ENCODE data around the gene LRIT2. TPM values are rescaled to one million over a fixed set of nuclear protein-coding genes. Genes with fewer than 3 reads are reported as not detected.
"Not testable (repeated sequence)": the region's sequence is repeated elsewhere in the genome, so short reads cannot be mapped to it uniquely, and the experiment has no call there.

Gene LRIT2
- total RNA-seq, 2 experiments from 2014 or later, result not detected

- ATAC-seq, result no peak
- DNase-seq, result no peak
- Mint-ChIP-seq H3K36me3 (ENCODE audit: low read depth) (no peaks in the 10 kb centered on the region), H3K27ac (peak overlapping the region; percentile 80), H3K27me3 (no peaks in the 10 kb centered on the region), H3K4me3 (no peak overlapping the region), H3K4me1 (ENCODE audit: low read depth) (peaks cover 5% of the 10 kb centered on the region), H3K9me3 (no peaks in the 10 kb centered on the region)
- ChIA-PET POLR2A (interaction anchor here (1.0 to 2.0 kb wide), 2 partner anchors 34 to 37 kb away, joined by 3 to 8 read pairs; partner anchors contain the start of gene GHITM), CTCF (interaction anchor here (1.1 to 1.7 kb wide), 4 partner anchors 12 to 38 kb away, joined by 3 to 7 read pairs (median 4); no protein-coding TSS in a partner anchor)
- no peak for TF ChIP-seq CTCF (IDR thresholded peaks at IDR 0.05)
- intact Hi-C loops (cut with micrococcal nuclease), result no loop called here
Observed at GRCh38 chr10:84176351-84176750, 49.0 kb downstream of the LRIT2 start.

- Mint-ChIP-seq H3K4me3 (no peak overlapping the region), H3K27ac (no peak overlapping the region), H3K36me3 (ENCODE audit: low read depth) (no peaks in the 10 kb centered on the region), H3K9me3 (no peaks in the 10 kb centered on the region), H3K27me3 (no peaks in the 10 kb centered on the region), H3K4me1 (ENCODE audit: low read depth) (peaks cover 5% of the 10 kb centered on the region)
- ATAC-seq (no peak), DNase-seq (no peak)
- CTCF ChIA-PET, result interaction anchor here (1.2 kb wide), 1 partner anchor 39 kb away, joined by 3 read pairs; no protein-coding TSS in a partner anchor
- TF ChIP-seq CTCF (IDR thresholded peaks at IDR 0.05), result no peak
- intact Hi-C loops (cut with micrococcal nuclease), result no loop called here
- POLR2A ChIA-PET, result no interaction called here
Observed at GRCh38 chr10:84175436-84175835, 49.9 kb downstream of the LRIT2 start.

- Mint-ChIP-seq H3K36me3 (ENCODE audit: low read depth) (no peaks in the 10 kb centered on the region), H3K4me3 (no peak within 1 kb of the TSS), H3K27me3 (no peaks in the 10 kb centered on the region), H3K27ac (no peak within 1 kb of the TSS), H3K4me1 (ENCODE audit: low read depth) (peaks cover 5% of the 10 kb centered on the region), H3K9me3 (no peaks in the 10 kb centered on the region)
- TF ChIP-seq CTCF (IDR thresholded peaks at IDR 0.05), result no peak
- no peak for DNase-seq
- ChIA-PET CTCF (interaction anchor here (0.7 to 1.2 kb wide), 2 partner anchors 9 to 26 kb away, joined by 3 read pairs; no protein-coding TSS in a partner anchor), POLR2A (interaction anchor here (0.6 kb wide), 1 partner anchor 19 kb away, joined by 4 read pairs; no protein-coding TSS in a partner anchor)
- ATAC-seq, result no peak
- intact Hi-C loops (cut with micrococcal nuclease), result no loop called here
Observed at GRCh38 chr10:84173501-84173929, 51.8 kb downstream of the LRIT2 start, which contains the start of gene GPR15LG. GPR15LG (plus strand) TSS chr10:84173801; CDS start chr10:84173852, 51 bp downstream.

- intact Hi-C loops (cut with micrococcal nuclease), result no loop called here
- no peaks in the 10 kb centered on the region for H3K27me3 Mint-ChIP-seq
- ATAC-seq, result no peak
- POLR2A ChIA-PET, result interaction anchor here (0.6 kb wide), 1 partner anchor 19 kb away, joined by 4 read pairs; no protein-coding TSS in a partner anchor
- no peak for TF ChIP-seq CTCF (IDR thresholded peaks at IDR 0.05)
- CTCF ChIA-PET, result interaction anchor here (0.7 kb wide), 1 partner anchor 25 kb away, joined by 3 read pairs; no protein-coding TSS in a partner anchor
- no peak for DNase-seq
- H3K27ac Mint-ChIP-seq, result no peak overlapping the region
- no peak overlapping the region for H3K4me3 Mint-ChIP-seq
- H3K36me3 Mint-ChIP-seq (ENCODE audit: low read depth), result no peaks in the 10 kb centered on the region
- H3K9me3 Mint-ChIP-seq, result no peaks in the 10 kb centered on the region
- H3K4me1 Mint-ChIP-seq (ENCODE audit: low read depth), result peaks cover 5% of the 10 kb centered on the region
Observed at GRCh38 chr10:84172467-84173356, 52.6 kb downstream of the LRIT2 start.

- POLR2A ChIA-PET; intact Hi-C loops (cut with micrococcal nuclease); DNase-seq; H3K27me3 Mint-ChIP-seq; H3K27ac Mint-ChIP-seq; H3K4me1 Mint-ChIP-seq (ENCODE audit: low read depth); H3K36me3 Mint-ChIP-seq (ENCODE audit: low read depth); CTCF ChIA-PET; H3K4me3 Mint-ChIP-seq; ATAC-seq; H3K9me3 Mint-ChIP-seq: not testable (repeated sequence)
Observed at GRCh38 chr10:84171700-84172466, 53.5 kb downstream of the LRIT2 start.

- H3K27me3 Mint-ChIP-seq; POLR2A ChIA-PET; H3K9me3 Mint-ChIP-seq; H3K27ac Mint-ChIP-seq; ATAC-seq; H3K36me3 Mint-ChIP-seq (ENCODE audit: low read depth); intact Hi-C loops (cut with micrococcal nuclease); H3K4me3 Mint-ChIP-seq; CTCF ChIA-PET; DNase-seq; H3K4me1 Mint-ChIP-seq (ENCODE audit: low read depth): not testable (repeated sequence)
Observed at GRCh38 chr10:84171237-84171636, 54.1 kb downstream of the LRIT2 start.
